Measurements from ENCODE around the gene TTBK2. TPM values are rescaled to one million over a fixed set of nuclear protein-coding genes. Genes with fewer than 3 reads are reported as not detected.
"Not testable (repeated sequence)": the region's sequence is repeated elsewhere in the genome, so short reads cannot be mapped to it uniquely, and the experiment has no call there.

The TTBK2 gene
- 8.9 and 14.6 TPM in 2 replicates for total RNA-seq (2014; rRNA removed; shearing (Covaris generic))

GRCh38 chr15:42920519-42921341 is at the start of gene TTBK2:
TTBK2 (minus strand) TSS chr15:42920778; CDS start chr15:42878617, 42,161 bp downstream.
- DNase-seq (ENCODE audit: low read depth) = peak; percentile 99

- DNase-seq (ENCODE audit: low read depth) = no peak
Measured at GRCh38 chr15:42964476-42964875, 43.9 kb upstream of the TTBK2 start.

GRCh38 chr15:42955518-42955917 is 34.9 kb upstream of the TTBK2 start:
- peak; percentile 9 for DNase-seq (ENCODE audit: low read depth)

GRCh38 chr15:42954291-42954690 is 33.7 kb upstream of the TTBK2 start:
- DNase-seq (ENCODE audit: low read depth) = no peak

GRCh38 chr15:42948898-42949297 is 28.3 kb upstream of the TTBK2 start:
- not testable (repeated sequence) for DNase-seq (ENCODE audit: low read depth)

- DNase-seq (ENCODE audit: low read depth) = no peak
Measured at GRCh38 chr15:42940527-42940926, 19.9 kb upstream of the TTBK2 start.

- DNase-seq (ENCODE audit: low read depth) = no peak
Measured at GRCh38 chr15:42939841-42940240, 19.3 kb upstream of the TTBK2 start.

GRCh38 chr15:42937143-42937542 is 16.6 kb upstream of the TTBK2 start:
- DNase-seq (ENCODE audit: low read depth) = no peak

- DNase-seq (ENCODE audit: low read depth) = peak; percentile 34
Measured at GRCh38 chr15:42933886-42934667, 13.5 kb upstream of the TTBK2 start.

- DNase-seq (ENCODE audit: low read depth) = no peak
Measured at GRCh38 chr15:42932833-42933515, 12.4 kb upstream of the TTBK2 start.

- DNase-seq (ENCODE audit: low read depth) = no peak
Measured at GRCh38 chr15:42931702-42932486, 11.3 kb upstream of the TTBK2 start.

GRCh38 chr15:42929306-42929848 is 8.8 kb upstream of the TTBK2 start:
- DNase-seq (ENCODE audit: low read depth) = no peak

GRCh38 chr15:42921342-42921731 is 759 bp upstream of the TTBK2 start:
- DNase-seq (ENCODE audit: low read depth) = peak; percentile 44

- peak; percentile 50 for DNase-seq (ENCODE audit: low read depth)
Measured at GRCh38 chr15:42919799-42920518, 619 bp downstream of the TTBK2 start.

- DNase-seq (ENCODE audit: low read depth) = peak; percentile 11
Measured at GRCh38 chr15:42919308-42919707, 1.3 kb downstream of the TTBK2 start.

- no peak for DNase-seq (ENCODE audit: low read depth)
Measured at GRCh38 chr15:42918047-42918446, 2.5 kb downstream of the TTBK2 start.

GRCh38 chr15:42915654-42916315 is 4.8 kb downstream of the TTBK2 start:
- no peak for DNase-seq (ENCODE audit: low read depth)

GRCh38 chr15:42914728-42915497 is 5.7 kb downstream of the TTBK2 start:
- DNase-seq (ENCODE audit: low read depth) = peak; percentile 35

GRCh38 chr15:42911058-42911592 is 9.5 kb downstream of the TTBK2 start:
- peak; percentile 34 for DNase-seq (ENCODE audit: low read depth)

Data from RPMI7951 (cell line).